ENCODE data around the gene MSN.
A peak's percentile ranks its signal among the peaks of the same experiment; 100 is the strongest.

DNA sequence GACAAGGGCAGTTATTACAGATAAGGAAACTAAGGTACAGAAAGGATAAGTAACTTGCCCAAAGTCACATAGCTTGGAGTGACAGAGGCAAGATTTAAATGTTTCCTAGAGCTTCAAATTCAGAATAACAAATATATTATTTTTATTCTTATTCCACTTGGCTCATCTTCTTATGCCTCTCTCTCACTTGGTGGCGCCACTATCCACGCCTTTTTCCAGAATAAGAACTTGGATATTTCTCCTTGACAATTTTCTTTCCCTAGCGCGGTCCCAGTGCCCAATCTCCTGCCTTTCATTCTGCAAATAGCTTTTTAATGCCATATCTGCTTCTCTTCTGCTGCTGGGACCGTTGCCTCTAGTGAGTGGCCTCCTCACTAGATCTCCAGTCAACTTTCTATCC, 78.5 kb downstream of the MSN start:
- TF ChIP-seq, protein P1, sequence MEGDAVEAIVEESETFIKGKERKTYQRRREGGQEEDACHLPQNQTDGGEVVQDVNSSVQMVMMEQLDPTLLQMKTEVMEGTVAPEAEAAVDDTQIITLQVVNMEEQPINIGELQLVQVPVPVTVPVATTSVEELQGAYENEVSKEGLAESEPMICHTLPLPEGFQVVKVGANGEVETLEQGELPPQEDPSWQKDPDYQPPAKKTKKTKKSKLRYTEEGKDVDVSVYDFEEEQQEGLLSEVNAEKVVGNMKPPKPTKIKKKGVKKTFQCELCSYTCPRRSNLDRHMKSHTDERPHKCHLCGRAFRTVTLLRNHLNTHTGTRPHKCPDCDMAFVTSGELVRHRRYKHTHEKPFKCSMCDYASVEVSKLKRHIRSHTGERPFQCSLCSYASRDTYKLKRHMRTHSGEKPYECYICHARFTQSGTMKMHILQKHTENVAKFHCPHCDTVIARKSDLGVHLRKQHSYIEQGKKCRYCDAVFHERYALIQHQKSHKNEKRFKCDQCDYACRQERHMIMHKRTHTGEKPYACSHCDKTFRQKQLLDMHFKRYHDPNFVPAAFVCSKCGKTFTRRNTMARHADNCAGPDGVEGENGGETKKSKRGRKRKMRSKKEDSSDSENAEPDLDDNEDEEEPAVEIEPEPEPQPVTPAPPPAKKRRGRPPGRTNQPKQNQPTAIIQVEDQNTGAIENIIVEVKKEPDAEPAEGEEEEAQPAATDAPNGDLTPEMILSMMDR (IDR thresholded peaks at IDR 0.05; ENCODE audit: borderline replicate concordance, extremely low read depth, low read length, poor library complexity, severe bottlenecking), result peak; percentile 50
- no peak for TF ChIP-seq EZH2 (IDR thresholded peaks at IDR 0.05; ENCODE audit: borderline replicate concordance, low read depth, low read length, severe bottlenecking)

Measured in DND-41 (cell line).